Fibroblast of lung (primary cell): Measurements from ENCODE around the gene XPR1.

Source experiments
- EZH2 ChIP-seq: IDR thresholded peaks from 2 replicates; pipeline ENCODE4 v1.5.1; 2012; ENCODE audit warnings: low read length, control low read depth, mild to moderate bottlenecking; ENCODE audit errors: missing control alignments
- TF ChIP-seq, protein P1 (sequence below), 2 donors: IDR thresholded peaks in 1 of 2; conservative IDR thresholded peaks in 1 of 2; 1 replicate in 1 of 2; 2 replicates in 1 of 2; pipeline ENCODE4 v1.5.1; 2011 to 2012; ENCODE audit warnings: low read length in 2 of 2, control low read depth in 1 of 2, inconsistent platforms in 1 of 2, low read depth in 1 of 2, mild to moderate bottlenecking in 1 of 2

DNA sequence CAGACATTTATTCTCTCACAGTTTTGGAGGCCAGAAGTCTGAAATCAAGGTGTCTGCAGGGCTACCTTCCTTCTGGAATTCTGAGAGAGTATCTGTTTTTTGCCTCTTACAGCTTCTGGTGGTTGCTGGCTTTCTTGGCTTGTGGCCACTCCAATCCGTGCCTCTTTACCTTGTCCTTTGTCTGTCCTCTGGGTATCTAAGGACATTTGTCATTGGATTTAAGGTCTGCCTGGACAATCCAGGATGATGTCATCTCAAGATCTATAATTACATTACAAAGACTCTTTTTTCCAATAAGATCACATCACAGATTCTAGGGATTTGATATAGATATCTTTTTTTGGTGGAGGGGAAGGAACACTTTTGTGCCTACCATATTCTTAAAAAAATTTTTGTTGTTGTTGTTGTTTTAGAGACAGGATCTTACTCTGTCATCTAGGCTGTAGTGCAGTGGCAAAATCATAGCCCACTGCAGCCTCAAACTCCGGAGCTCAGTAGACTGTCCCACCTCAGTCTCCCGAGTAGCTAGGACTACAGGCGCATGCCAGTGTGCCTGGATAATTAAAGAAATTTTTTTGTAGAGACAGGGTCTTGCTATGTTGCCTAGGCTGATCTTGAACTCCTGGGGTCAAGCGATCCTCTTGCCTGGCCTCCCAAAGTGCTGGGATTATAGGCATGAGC is 61.9 kb downstream of the XPR1 start:
- TF ChIP-seq, protein P1, sequence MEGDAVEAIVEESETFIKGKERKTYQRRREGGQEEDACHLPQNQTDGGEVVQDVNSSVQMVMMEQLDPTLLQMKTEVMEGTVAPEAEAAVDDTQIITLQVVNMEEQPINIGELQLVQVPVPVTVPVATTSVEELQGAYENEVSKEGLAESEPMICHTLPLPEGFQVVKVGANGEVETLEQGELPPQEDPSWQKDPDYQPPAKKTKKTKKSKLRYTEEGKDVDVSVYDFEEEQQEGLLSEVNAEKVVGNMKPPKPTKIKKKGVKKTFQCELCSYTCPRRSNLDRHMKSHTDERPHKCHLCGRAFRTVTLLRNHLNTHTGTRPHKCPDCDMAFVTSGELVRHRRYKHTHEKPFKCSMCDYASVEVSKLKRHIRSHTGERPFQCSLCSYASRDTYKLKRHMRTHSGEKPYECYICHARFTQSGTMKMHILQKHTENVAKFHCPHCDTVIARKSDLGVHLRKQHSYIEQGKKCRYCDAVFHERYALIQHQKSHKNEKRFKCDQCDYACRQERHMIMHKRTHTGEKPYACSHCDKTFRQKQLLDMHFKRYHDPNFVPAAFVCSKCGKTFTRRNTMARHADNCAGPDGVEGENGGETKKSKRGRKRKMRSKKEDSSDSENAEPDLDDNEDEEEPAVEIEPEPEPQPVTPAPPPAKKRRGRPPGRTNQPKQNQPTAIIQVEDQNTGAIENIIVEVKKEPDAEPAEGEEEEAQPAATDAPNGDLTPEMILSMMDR (conservative IDR thresholded peaks at IDR 0.05 in 1 of 2, IDR thresholded peaks at IDR 0.05 in 1 of 2; ENCODE audit: low read depth in 1 of 2, low read length in 2 of 2): no peak
- TF ChIP-seq EZH2: no peak
